HepG2 (cell line): ENCODE measurements around the gene EFCAB8.

Experiments used
- ATF1 ChIP-seq: IDR thresholded peaks from 2 replicates; pipeline ENCODE4 v1.6.1; 2016; ENCODE audit warnings: mild to moderate bottlenecking, control low read depth
- SRF ChIP-seq: IDR thresholded peaks from 2 replicates; pipeline ENCODE4 v1.6.1; 2011; ENCODE audit warnings: mild to moderate bottlenecking, low read depth, low read length, moderate library complexity

DNA sequence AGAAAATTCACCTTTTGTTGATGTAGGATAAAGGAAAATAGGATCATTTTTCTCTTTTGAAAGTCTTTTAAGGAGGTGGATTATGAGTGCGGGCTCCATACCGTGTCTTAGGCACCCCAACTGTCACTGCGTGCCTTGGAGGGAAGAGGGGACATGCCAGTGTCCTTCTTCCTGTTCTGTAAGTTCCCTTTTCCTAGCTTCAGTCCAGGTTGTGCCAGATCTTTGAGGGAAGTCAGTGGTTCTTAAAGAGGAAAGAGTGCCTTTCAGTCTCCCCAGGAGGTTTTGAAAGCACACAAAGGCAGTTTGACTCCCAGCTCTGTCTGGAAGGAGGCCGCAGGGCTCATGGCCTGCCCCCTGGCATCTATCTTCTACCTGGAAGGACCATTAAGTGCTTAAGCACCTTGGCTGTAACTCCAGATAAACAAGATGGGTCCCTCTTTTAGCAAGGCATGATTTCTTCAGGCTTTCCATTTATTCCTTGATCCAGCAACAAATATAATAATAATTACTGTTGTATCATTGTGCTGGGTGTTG, 13.0 kb downstream of the EFCAB8 start:
- TF ChIP-seq SRF (no peak), ATF1 (CRISPR knock-in tag) (no peak)
